GM23338 (cell line): ENCODE data around the gene L3MBTL4. TPM values are rescaled to one million over a fixed set of nuclear protein-coding genes. Genes with fewer than 3 reads are reported as not detected.

Source experiments
- ATAC-seq: fragments of 200-7000 bp; cut with Tn5 transposase; 3 replicates; pipeline ENCODE4 v1.9.1; 2020
- DNase-seq: peaks from one replicate; pipeline ENCODE4 v3.0.0-alpha.2; 2015; ENCODE audit warnings: low spot score
- H2AFZ ChIP-seq: fragments of 200-600 bp; sonication (generic); 2 replicates; pipeline ENCODE4 v1.8.0; 2016; ENCODE audit warnings: antibody characterized with exemption, mild to moderate bottlenecking, moderate library complexity
- H3F3A ChIP-seq: fragments of 200-600 bp; sonication (generic); replicated peaks from 2 replicates; pipeline ENCODE4 v1.8.0; 2017; ENCODE audit warnings: antibody characterized with exemption, mixed run types, low read depth
- H3K27ac ChIP-seq: fragments of 200-600 bp; sonication (generic); 2 replicates; pipeline ENCODE4 v1.6.1; 2016; ENCODE audit warnings: low read depth
- H3K27me3 ChIP-seq: fragments of 200-600 bp; sonication (generic); 2 replicates; pipeline ENCODE4 v1.8.0; 2016; ENCODE audit warnings: mild to moderate bottlenecking, mixed run types, moderate library complexity; ENCODE audit not compliant: insufficient read depth
- H3K36me3 ChIP-seq: fragments of 200-600 bp; sonication (generic); 2 replicates; pipeline ENCODE4 v1.8.0; 2016; ENCODE audit warnings: mild to moderate bottlenecking; ENCODE audit not compliant: insufficient read depth
- H3K4me1 ChIP-seq: fragments of 200-600 bp; sonication (generic); 2 replicates; pipeline ENCODE4 v1.8.0; 2016; ENCODE audit warnings: mild to moderate bottlenecking, moderate library complexity; ENCODE audit not compliant: insufficient read depth
- H3K4me2 ChIP-seq: fragments of 200-600 bp; sonication (generic); 2 replicates; pipeline ENCODE4 v1.7.1; 2017; ENCODE audit warnings: mixed run types
- H3K4me3 ChIP-seq: fragments of 200-600 bp; sonication (generic); 2 replicates; pipeline ENCODE4 v1.6.1; 2016; ENCODE audit warnings: mixed run types
- H3K79me2 ChIP-seq: fragments of 200-600 bp; sonication (generic); replicated peaks from 2 replicates; pipeline ENCODE4 v1.8.0; 2017; ENCODE audit warnings: mild to moderate bottlenecking; ENCODE audit not compliant: insufficient read depth
- H3K9me2 ChIP-seq: fragments of 200-600 bp; sonication (generic); 2 replicates; pipeline ENCODE4 v1.8.0; 2017; ENCODE audit not compliant: insufficient read depth
- H4K20me1 ChIP-seq: fragments of 200-600 bp; sonication (generic); replicated peaks from 2 replicates; pipeline ENCODE4 v1.8.0; 2017; ENCODE audit warnings: mild to moderate bottlenecking; ENCODE audit not compliant: insufficient read depth
- H3K27ac Mint-ChIP-seq: 2 replicates; pipeline ENCODE4 v1.8.0; 2020; ENCODE audit warnings: inconsistent platforms, mild to moderate bottlenecking, moderate library complexity, mixed read lengths
- H3K27me3 Mint-ChIP-seq: 3 replicates; pipeline ENCODE4 v1.8.0; 2022; ENCODE audit warnings: low read depth, mild to moderate bottlenecking, moderate library complexity, mixed read lengths, inconsistent platforms; ENCODE audit not compliant: insufficient read depth, poor library complexity
- H3K36me3 Mint-ChIP-seq: 3 replicates; pipeline ENCODE4 v1.8.0; 2021; ENCODE audit warnings: low read depth, mild to moderate bottlenecking, inconsistent platforms, moderate library complexity, mixed read lengths
- H3K4me1 Mint-ChIP-seq: 3 replicates; pipeline ENCODE4 v1.8.0; 2020; ENCODE audit warnings: mild to moderate bottlenecking, inconsistent platforms, mixed read lengths
- H3K4me3 Mint-ChIP-seq: 3 replicates; pipeline ENCODE4 v1.8.0; 2021; ENCODE audit warnings: moderate library complexity, mild to moderate bottlenecking, inconsistent platforms, mixed read lengths
- H3K9me3 Mint-ChIP-seq: 3 replicates; pipeline ENCODE4 v1.8.0; 2020; ENCODE audit warnings: moderate library complexity, mild to moderate bottlenecking, inconsistent platforms, mixed read lengths
- CREB1 ChIP-seq: fragments of 250-450 bp; sonication (Bioruptor Pico); IDR thresholded peaks from 2 replicates; pipeline ENCODE4 v1.5.0; 2020; ENCODE audit warnings: low read depth, mild to moderate bottlenecking, moderate library complexity
- EZH2 ChIP-seq: fragments of 200-600 bp; sonication (generic); IDR thresholded peaks from one replicate; pipeline ENCODE4 v1.8.0; 2017; ENCODE audit warnings: antibody characterized with exemption, mild to moderate bottlenecking, low read depth; ENCODE audit not compliant: unreplicated experiment
- EZH2phosphoT487 ChIP-seq: fragments of 200-600 bp; sonication (generic); IDR thresholded peaks from one replicate; pipeline ENCODE4 v1.8.1; 2018; ENCODE audit warnings: antibody characterized with exemption; ENCODE audit not compliant: unreplicated experiment
- JUNB ChIP-seq: IDR thresholded peaks from one replicate; pipeline ENCODE4 v1.6.1; 2016; ENCODE audit warnings: antibody characterized with exemption; ENCODE audit not compliant: unreplicated experiment
- NANOG ChIP-seq: IDR thresholded peaks from 2 replicates; pipeline ENCODE4 v1.6.1; 2016; ENCODE audit warnings: antibody characterized with exemption, borderline replicate concordance
- POLR2AphosphoS5 ChIP-seq: IDR thresholded peaks from 2 replicates; pipeline ENCODE4 v1.6.1; 2016; ENCODE audit warnings: antibody characterized with exemption, low read depth
- STAT1 ChIP-seq: IDR thresholded peaks from one replicate; pipeline ENCODE4 v1.6.1; 2016; ENCODE audit warnings: antibody characterized with exemption; ENCODE audit not compliant: unreplicated experiment
- ZNF114 ChIP-seq: fragments of 250-450 bp; sonication (Bioruptor Pico); IDR thresholded peaks from 2 replicates; pipeline ENCODE4 v1.5.0; 2020; ENCODE audit warnings: mild to moderate bottlenecking, moderate library complexity
- ZNF331 ChIP-seq: fragments of 250-450 bp; sonication (Bioruptor Pico); IDR thresholded peaks from 2 replicates; pipeline ENCODE4 v1.5.0; 2020; ENCODE audit warnings: low read depth, mild to moderate bottlenecking, moderate library complexity
- polyA plus RNA-seq: library from polyadenylated mRNA; unstranded; fragments of >200 nt; fragmentation: Nextera tagmentation; extraction: Ambion mirVana; gene quantifications from 2 replicates; pipeline ENCODE4 v1.2.1, GENCODE V29; 2016
- total RNA-seq: library from RNA; depleted of rRNA; stranded (reverse); fragments of >200 nt; shearing (Covaris generic); gene quantifications from 2 replicates; pipeline ENCODE4 v1.2.3, GENCODE V29; 2014
- TF ChIP-seq, protein P1 (sequence below), 2 experiments: fragments of 200-600 bp in 1 of 2; sonication (generic) in 1 of 2; conservative IDR thresholded peaks; 2 replicates each; pipeline versions ENCODE4 v1.5.1 to v1.6.1; 2016 to 2017; ENCODE audit warnings: antibody characterized with exemption in 2 of 2, low read depth in 2 of 2, mild to moderate bottlenecking in 2 of 2, moderate library complexity in 1 of 2
- TF ChIP-seq, protein P2 (sequence below): IDR thresholded peaks from one replicate; pipeline ENCODE4 v1.6.1; 2018; ENCODE audit warnings: antibody characterized with exemption; ENCODE audit not compliant: unreplicated experiment
- TF ChIP-seq, protein P3 (sequence below): IDR thresholded peaks from 2 replicates; pipeline ENCODE4 v1.6.1; 2016; ENCODE audit warnings: antibody characterized with exemption
- TF ChIP-seq, protein P4 (sequence below): fragments of 250-450 bp; sonication (Bioruptor Pico); IDR thresholded peaks from 2 replicates; pipeline ENCODE4 v1.5.0; 2020; ENCODE audit warnings: mild to moderate bottlenecking, moderate library complexity

Gene L3MBTL4
- total and polyA plus RNA-seq, 2 experiments from 2014 or later: 0.48 to 2.8 TPM

DNA sequence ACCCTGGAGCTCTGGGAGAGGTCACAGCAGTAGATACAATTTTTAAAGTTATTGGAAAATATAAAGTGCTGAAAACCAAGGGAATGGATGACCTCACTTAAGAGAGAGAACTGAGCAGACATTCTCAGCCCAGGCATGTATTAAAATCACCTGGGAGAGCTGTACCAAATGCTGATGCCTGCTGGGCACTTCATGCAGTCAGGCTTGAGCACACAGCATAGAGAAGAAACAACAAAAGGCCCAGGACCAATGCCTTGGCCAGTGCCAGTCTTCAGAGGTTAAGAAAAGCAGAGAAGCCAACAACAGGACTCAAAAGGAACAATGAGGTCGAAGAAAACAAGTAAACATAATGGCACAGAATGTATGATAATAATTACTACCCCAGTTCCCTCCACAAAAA lies 211.8 kb downstream of the L3MBTL4 start (continued):
- TF ChIP-seq ZNF331 (CRISPR knock-in tag) (no peak), EZH2 (no peak), NANOG (no peak)

DNA sequence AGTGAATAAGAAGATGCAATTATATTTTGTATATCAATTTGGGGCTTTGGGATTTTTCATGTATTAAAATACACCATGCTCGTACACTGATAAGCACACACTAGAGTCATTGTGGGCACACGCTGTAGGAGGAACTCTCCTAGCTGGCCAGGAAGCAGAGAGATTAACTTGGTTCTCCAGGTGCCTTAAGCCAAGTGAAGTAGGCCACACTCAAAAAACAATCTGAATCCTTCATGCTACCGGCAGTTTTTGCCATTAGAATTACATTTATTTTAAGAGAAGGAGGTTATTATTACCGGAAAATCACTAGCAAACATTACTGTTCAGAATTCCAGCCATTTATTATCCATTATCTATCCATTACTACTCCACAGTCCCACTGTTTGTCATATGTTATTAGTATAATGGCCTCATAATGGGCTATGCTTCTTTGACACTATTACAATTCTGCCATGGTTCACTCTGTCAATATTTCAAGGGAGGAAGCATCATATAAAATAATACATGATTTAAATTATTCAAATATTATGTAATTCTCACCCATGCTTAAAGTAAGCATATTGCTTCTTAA lies 214.4 kb downstream of the L3MBTL4 start:
- no peak overlapping the region for H3K4me3 ChIP-seq
- DNase-seq: no peak
- Mint-ChIP-seq H3K27ac (no peak overlapping the region), H3K4me3 (no peak overlapping the region), H3K4me1 (no peaks in the 10 kb centered on the region), H3K9me3 (no peaks in the 10 kb centered on the region; the same call in 2 of the 3 replicates), H3K36me3 (no peaks in the 10 kb centered on the region), H3K27me3 (peaks cover 2% of the 10 kb centered on the region)
- H3K79me2 ChIP-seq: no peaks in the 10 kb centered on the region
- H3K4me2 ChIP-seq: no peak overlapping the region
- no peaks in the 10 kb centered on the region for H3F3A ChIP-seq
- H3K27ac ChIP-seq: no peak overlapping the region
- peaks cover 3% of the 10 kb centered on the region; the same call in 1 of the 2 replicates for H3K9me2 ChIP-seq
- no peak for ATAC-seq
- H3K36me3 ChIP-seq: no peaks in the 10 kb centered on the region
- H4K20me1 ChIP-seq: no peaks in the 10 kb centered on the region
- TF ChIP-seq STAT1 (no peak), ZNF331 (CRISPR knock-in tag) (no peak), POLR2AphosphoS5 (no peak), CREB1 (CRISPR knock-in tag) (no peak), EZH2phosphoT487 (no peak), EZH2 (no peak), ZNF114 (CRISPR knock-in tag) (no peak), JUNB (no peak), NANOG (no peak)
- TF ChIP-seq, protein P1, sequence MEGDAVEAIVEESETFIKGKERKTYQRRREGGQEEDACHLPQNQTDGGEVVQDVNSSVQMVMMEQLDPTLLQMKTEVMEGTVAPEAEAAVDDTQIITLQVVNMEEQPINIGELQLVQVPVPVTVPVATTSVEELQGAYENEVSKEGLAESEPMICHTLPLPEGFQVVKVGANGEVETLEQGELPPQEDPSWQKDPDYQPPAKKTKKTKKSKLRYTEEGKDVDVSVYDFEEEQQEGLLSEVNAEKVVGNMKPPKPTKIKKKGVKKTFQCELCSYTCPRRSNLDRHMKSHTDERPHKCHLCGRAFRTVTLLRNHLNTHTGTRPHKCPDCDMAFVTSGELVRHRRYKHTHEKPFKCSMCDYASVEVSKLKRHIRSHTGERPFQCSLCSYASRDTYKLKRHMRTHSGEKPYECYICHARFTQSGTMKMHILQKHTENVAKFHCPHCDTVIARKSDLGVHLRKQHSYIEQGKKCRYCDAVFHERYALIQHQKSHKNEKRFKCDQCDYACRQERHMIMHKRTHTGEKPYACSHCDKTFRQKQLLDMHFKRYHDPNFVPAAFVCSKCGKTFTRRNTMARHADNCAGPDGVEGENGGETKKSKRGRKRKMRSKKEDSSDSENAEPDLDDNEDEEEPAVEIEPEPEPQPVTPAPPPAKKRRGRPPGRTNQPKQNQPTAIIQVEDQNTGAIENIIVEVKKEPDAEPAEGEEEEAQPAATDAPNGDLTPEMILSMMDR (conservative IDR thresholded peaks at IDR 0.05; ENCODE audit: low read depth in 2 of 2): no peak
- TF ChIP-seq, protein P2, sequence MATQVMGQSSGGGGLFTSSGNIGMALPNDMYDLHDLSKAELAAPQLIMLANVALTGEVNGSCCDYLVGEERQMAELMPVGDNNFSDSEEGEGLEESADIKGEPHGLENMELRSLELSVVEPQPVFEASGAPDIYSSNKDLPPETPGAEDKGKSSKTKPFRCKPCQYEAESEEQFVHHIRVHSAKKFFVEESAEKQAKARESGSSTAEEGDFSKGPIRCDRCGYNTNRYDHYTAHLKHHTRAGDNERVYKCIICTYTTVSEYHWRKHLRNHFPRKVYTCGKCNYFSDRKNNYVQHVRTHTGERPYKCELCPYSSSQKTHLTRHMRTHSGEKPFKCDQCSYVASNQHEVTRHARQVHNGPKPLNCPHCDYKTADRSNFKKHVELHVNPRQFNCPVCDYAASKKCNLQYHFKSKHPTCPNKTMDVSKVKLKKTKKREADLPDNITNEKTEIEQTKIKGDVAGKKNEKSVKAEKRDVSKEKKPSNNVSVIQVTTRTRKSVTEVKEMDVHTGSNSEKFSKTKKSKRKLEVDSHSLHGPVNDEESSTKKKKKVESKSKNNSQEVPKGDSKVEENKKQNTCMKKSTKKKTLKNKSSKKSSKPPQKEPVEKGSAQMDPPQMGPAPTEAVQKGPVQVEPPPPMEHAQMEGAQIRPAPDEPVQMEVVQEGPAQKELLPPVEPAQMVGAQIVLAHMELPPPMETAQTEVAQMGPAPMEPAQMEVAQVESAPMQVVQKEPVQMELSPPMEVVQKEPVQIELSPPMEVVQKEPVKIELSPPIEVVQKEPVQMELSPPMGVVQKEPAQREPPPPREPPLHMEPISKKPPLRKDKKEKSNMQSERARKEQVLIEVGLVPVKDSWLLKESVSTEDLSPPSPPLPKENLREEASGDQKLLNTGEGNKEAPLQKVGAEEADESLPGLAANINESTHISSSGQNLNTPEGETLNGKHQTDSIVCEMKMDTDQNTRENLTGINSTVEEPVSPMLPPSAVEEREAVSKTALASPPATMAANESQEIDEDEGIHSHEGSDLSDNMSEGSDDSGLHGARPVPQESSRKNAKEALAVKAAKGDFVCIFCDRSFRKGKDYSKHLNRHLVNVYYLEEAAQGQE: no peak
- TF ChIP-seq, protein P3, sequence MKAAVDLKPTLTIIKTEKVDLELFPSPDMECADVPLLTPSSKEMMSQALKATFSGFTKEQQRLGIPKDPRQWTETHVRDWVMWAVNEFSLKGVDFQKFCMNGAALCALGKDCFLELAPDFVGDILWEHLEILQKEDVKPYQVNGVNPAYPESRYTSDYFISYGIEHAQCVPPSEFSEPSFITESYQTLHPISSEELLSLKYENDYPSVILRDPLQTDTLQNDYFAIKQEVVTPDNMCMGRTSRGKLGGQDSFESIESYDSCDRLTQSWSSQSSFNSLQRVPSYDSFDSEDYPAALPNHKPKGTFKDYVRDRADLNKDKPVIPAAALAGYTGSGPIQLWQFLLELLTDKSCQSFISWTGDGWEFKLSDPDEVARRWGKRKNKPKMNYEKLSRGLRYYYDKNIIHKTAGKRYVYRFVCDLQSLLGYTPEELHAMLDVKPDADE: no peak
- TF ChIP-seq, protein P4, sequence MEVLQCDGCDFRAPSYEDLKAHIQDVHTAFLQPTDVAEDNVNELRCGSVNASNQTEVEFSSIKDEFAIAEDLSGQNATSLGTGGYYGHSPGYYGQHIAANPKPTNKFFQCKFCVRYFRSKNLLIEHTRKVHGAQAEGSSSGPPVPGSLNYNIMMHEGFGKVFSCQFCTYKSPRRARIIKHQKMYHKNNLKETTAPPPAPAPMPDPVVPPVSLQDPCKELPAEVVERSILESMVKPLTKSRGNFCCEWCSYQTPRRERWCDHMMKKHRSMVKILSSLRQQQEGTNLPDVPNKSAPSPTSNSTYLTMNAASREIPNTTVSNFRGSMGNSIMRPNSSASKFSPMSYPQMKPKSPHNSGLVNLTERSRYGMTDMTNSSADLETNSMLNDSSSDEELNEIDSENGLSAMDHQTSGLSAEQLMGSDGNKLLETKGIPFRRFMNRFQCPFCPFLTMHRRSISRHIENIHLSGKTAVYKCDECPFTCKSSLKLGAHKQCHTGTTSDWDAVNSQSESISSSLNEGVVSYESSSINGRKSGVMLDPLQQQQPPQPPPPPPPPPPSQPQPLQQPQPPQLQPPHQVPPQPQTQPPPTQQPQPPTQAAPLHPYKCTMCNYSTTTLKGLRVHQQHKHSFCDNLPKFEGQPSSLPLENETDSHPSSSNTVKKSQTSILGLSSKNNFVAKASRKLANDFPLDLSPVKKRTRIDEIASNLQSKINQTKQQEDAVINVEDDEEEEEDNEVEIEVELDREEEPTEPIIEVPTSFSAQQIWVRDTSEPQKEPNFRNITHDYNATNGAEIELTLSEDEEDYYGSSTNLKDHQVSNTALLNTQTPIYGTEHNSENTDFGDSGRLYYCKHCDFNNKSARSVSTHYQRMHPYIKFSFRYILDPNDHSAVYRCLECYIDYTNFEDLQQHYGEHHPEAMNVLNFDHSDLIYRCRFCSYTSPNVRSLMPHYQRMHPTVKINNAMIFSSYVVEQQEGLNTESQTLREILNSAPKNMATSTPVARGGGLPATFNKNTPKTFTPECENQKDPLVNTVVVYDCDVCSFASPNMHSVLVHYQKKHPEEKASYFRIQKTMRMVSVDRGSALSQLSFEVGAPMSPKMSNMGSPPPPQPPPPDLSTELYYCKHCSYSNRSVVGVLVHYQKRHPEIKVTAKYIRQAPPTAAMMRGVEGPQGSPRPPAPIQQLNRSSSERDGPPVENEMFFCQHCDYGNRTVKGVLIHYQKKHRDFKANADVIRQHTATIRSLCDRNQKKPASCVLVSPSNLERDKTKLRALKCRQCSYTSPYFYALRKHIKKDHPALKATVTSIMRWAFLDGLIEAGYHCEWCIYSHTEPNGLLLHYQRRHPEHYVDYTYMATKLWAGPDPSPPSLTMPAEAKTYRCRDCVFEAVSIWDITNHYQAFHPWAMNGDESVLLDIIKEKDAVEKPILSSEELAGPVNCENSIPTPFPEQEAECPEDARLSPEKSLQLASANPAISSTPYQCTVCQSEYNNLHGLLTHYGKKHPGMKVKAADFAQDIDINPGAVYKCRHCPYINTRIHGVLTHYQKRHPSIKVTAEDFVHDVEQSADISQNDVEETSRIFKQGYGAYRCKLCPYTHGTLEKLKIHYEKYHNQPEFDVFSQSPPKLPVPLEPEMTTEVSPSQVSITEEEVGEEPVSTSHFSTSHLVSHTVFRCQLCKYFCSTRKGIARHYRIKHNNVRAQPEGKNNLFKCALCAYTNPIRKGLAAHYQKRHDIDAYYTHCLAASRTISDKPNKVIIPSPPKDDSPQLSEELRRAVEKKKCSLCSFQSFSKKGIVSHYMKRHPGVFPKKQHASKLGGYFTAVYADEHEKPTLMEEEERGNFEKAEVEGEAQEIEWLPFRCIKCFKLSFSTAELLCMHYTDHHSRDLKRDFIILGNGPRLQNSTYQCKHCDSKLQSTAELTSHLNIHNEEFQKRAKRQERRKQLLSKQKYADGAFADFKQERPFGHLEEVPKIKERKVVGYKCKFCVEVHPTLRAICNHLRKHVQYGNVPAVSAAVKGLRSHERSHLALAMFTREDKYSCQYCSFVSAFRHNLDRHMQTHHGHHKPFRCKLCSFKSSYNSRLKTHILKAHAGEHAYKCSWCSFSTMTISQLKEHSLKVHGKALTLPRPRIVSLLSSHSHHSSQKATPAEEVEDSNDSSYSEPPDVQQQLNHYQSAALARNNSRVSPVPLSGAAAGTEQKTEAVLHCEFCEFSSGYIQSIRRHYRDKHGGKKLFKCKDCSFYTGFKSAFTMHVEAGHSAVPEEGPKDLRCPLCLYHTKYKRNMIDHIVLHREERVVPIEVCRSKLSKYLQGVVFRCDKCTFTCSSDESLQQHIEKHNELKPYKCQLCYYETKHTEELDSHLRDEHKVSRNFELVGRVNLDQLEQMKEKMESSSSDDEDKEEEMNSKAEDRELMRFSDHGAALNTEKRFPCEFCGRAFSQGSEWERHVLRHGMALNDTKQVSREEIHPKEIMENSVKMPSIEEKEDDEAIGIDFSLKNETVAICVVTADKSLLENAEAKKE (CRISPR knock-in tag): no peak
- no peaks in the 10 kb centered on the region for H3K27me3 ChIP-seq
- no peak overlapping the region for H2AFZ ChIP-seq
- no peaks in the 10 kb centered on the region for H3K4me1 ChIP-seq
